ENCODE data around the gene WNK1.

DNA sequence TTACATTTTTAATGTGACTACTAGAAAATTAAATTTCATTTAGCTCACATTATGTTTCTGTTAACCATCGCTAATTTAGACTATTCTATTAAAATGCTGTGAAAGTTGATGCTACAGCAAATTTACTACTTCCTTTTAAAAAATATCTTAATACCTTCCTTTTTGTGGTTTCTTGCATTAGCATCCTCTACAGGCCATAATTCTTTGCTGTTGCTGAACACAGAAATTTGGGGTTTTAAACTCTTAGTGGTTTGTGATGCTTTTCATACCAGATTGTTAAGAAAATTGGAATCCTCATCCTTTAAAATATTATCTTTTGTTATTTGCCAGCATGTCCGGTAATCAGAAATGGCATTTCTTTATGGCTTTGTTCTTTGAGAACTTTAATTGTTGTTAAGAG, 18.1 kb downstream of the WNK1 start:
- TF ChIP-seq EP300 (IDR thresholded peaks at IDR 0.05) (no peak), TP53 (CRISPR knock-in tag; IDR thresholded peaks at IDR 0.05) (no peak), SMC3 (IDR thresholded peaks at IDR 0.05) (no peak), RCOR1 (IDR thresholded peaks at IDR 0.05; ENCODE audit: low read depth, low read length) (no peak)
- TF ChIP-seq, protein P1, sequence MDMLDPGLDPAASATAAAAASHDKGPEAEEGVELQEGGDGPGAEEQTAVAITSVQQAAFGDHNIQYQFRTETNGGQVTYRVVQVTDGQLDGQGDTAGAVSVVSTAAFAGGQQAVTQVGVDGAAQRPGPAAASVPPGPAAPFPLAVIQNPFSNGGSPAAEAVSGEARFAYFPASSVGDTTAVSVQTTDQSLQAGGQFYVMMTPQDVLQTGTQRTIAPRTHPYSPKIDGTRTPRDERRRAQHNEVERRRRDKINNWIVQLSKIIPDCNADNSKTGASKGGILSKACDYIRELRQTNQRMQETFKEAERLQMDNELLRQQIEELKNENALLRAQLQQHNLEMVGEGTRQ (IDR thresholded peaks at IDR 0.05), result no peak
- TF ChIP-seq, protein P2, sequence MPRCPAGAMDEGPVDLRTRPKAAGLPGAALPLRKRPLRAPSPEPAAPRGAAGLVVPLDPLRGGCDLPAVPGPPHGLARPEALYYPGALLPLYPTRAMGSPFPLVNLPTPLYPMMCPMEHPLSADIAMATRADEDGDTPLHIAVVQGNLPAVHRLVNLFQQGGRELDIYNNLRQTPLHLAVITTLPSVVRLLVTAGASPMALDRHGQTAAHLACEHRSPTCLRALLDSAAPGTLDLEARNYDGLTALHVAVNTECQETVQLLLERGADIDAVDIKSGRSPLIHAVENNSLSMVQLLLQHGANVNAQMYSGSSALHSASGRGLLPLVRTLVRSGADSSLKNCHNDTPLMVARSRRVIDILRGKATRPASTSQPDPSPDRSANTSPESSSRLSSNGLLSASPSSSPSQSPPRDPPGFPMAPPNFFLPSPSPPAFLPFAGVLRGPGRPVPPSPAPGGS (IDR thresholded peaks at IDR 0.05), result no peak
- TF ChIP-seq, protein P3, sequence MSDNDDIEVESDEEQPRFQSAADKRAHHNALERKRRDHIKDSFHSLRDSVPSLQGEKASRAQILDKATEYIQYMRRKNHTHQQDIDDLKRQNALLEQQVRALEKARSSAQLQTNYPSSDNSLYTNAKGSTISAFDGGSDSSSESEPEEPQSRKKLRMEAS (IDR thresholded peaks at IDR 0.05), result no peak

All from A549 (cell line).